SH-SY5Y (cell line): ENCODE measurements around the gene SLC25A34.

Experiments
- GATA2 ChIP-seq: IDR thresholded peaks from 2 replicates; pipeline ENCODE4 v1.6.1; 2011; ENCODE audit warnings: mild to moderate bottlenecking, low read depth, low read length
- GATA3 ChIP-seq: IDR thresholded peaks from 2 replicates; pipeline ENCODE4 v1.6.1; 2011; ENCODE audit warnings: low read depth, mild to moderate bottlenecking, low read length, moderate library complexity

DNA sequence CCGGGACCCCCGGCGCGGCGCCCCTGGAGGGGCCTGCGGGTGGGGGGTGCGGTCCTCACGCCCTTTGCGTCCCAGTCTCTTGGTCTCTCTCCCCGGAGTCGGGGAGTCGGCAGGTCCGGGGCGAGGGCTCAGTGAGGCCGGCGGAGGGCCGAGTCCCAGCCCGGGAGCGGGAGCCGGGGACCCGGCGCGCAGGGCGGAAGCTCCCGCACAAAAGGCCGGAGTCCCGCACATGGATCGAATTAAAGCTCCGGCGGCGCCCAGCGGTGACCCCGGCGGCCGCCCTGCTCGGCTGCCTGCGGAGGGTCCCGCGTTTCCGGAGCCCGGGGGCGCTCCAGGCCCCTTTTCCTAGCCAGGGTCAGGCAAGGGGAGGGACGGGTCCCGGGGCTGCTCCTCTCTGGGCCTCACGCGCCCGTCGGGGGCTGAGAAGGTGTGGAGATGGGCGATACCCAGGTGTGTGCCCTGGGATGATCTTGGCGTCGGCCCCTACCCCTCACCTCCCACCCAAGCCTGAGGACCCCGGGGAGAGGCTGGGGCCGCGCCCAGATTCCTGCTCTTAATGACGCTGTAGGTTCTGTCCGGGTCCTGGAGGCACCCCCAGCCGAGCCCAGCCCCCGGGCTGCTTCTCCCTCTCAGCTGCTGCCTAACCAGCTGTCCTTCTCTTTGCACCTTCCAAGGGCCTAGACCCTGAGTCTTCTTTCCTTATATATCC, 23.0 kb downstream of the SLC25A34 start:
- TF ChIP-seq GATA3 (no peak), GATA2 (no peak)
